T-cell (primary cell): ENCODE results near the gene ERCC4. TPM values are rescaled to one million over a fixed set of nuclear protein-coding genes. Genes with fewer than 3 reads are reported as not detected.

Source experiments
- ATAC-seq, 4 experiments: fragments of 200-7000 bp in 3 of 4; fragments of 150-1000 bp in 1 of 4; cut with Tn5 transposase; replicated peaks in 1 of 4; 1 replicate in 3 of 4; 2 replicates in 1 of 4; pipeline ENCODE4 v1.10.0; 2021; ENCODE audit warnings: moderate library complexity in 3 of 4, mild to moderate bottlenecking in 2 of 4, moderate number of reproducible peaks in 1 of 4
- CTCF ChIA-PET, 2 donors: fragments of 300-600 bp; sonication (Branson Sonifier 250); formaldehyde crosslinking; loops; one replicate each; lab custom pipeline; 2022; ENCODE audit warnings: antibody characterized with exemption in 2 of 2; lab: Charles Lee
- POLR2A ChIA-PET, 2 donors: fragments of 300-600 bp; sonication (Branson Sonifier 250); formaldehyde crosslinking; loops; one replicate each; lab custom pipeline; 2022; ENCODE audit warnings: antibody characterized with exemption in 2 of 2; lab: Charles Lee
- DNase-seq, 35 experiments: peaks; one replicate each; pipeline versions ENCODE4 v3.0.0 to v3.0.0-alpha.2; 2013 to 2023
- H3K27ac ChIP-seq: one replicate; pipeline ENCODE4 v1.5.1; 2013; ENCODE audit warnings: low read length
- H3K27me3 ChIP-seq, 2 experiments: replicated peaks in 1 of 2; 1 replicate in 1 of 2; 2 replicates in 1 of 2; pipeline versions ENCODE4 v1.6.1 to v1.7.0; 2013; ENCODE audit warnings: low read length in 1 of 2, mixed read lengths in 1 of 2; ENCODE audit not compliant: control insufficient read depth in 2 of 2, insufficient read depth in 2 of 2; ENCODE audit errors: extremely low read depth in 1 of 2
- H3K36me3 ChIP-seq, 2 donors: 1 replicate in 1 of 2; 2 replicates in 1 of 2; pipeline versions ENCODE4 v1.6.1 to v1.7.0; 2013; ENCODE audit warnings: low read length in 1 of 2; ENCODE audit not compliant: control insufficient read depth in 2 of 2, insufficient read depth in 1 of 2; ENCODE audit errors: extremely low read depth in 1 of 2
- H3K4me1 ChIP-seq, 2 experiments: 1 replicate in 1 of 2; 2 replicates in 1 of 2; pipeline versions ENCODE4 v1.6.1 to v1.7.0; 2013; ENCODE audit warnings: low read length in 2 of 2, mixed read lengths in 1 of 2; ENCODE audit not compliant: insufficient read depth in 2 of 2, control insufficient read depth in 1 of 2; ENCODE audit errors: extremely low read depth in 1 of 2
- H3K4me3 ChIP-seq, 2 donors: 1 replicate in 1 of 2; 2 replicates in 1 of 2; pipeline versions ENCODE4 v1.5.1 to v1.7.0; 2013; ENCODE audit warnings: mild to moderate bottlenecking in 2 of 2, low read length in 1 of 2, moderate library complexity in 1 of 2; ENCODE audit not compliant: control insufficient read depth in 1 of 2; ENCODE audit errors: extremely low read depth in 1 of 2
- H3K9me3 ChIP-seq: 2 replicates; pipeline ENCODE4 v1.7.0; 2013
- H3K27ac Mint-ChIP-seq, 2 donors: one replicate each; pipeline ENCODE4 v1.8.0; 2020 to 2021; ENCODE audit warnings: mild to moderate bottlenecking in 2 of 2, mixed read lengths in 2 of 2
- H3K27me3 Mint-ChIP-seq, 2 donors: one replicate each; pipeline ENCODE4 v1.8.0; 2021 to 2022; ENCODE audit warnings: mixed read lengths in 2 of 2
- H3K36me3 Mint-ChIP-seq: one replicate; pipeline ENCODE4 v1.8.0; 2021; ENCODE audit warnings: mixed read lengths
- H3K4me1 Mint-ChIP-seq, 3 donors: one replicate each; pipeline ENCODE4 v1.8.0; 2020 to 2022; ENCODE audit warnings: mixed read lengths in 3 of 3, mild to moderate bottlenecking in 1 of 3
- H3K4me3 Mint-ChIP-seq, 3 donors: one replicate each; pipeline ENCODE4 v1.8.0; 2020 to 2022; ENCODE audit warnings: mild to moderate bottlenecking in 3 of 3, mixed read lengths in 3 of 3, moderate library complexity in 3 of 3
- H3K9me3 Mint-ChIP-seq, 3 donors: one replicate each; pipeline ENCODE4 v1.8.0; 2020 to 2022; ENCODE audit warnings: mixed read lengths in 3 of 3
- WGBS: methylation state at CpG from one replicate; pipeline ENCODE4 v1.1.5; 2013; ENCODE audit warnings: missing lambda C conversion rate; ENCODE audit not compliant: insufficient coverage; 5-methylcytosine and 5-hydroxymethylcytosine counted together
- total RNA-seq, 35 experiments: library from RNA in 6 of 35; stranded (reverse) in 6 of 35; fragments of 120-200 nt in 1 of 35; gene quantifications; one replicate each; pipeline versions ENCODE4 v1.2.1 to v1.2.4 and lab custom pipeline; 2013 to 2026

Gene ERCC4
- total RNA-seq, 5 donors from 2014 or later (not counting 1 experiment from before 2014, with no cell fraction given) = 11.6 to 13.7 (median 13.3) TPM

DNA sequence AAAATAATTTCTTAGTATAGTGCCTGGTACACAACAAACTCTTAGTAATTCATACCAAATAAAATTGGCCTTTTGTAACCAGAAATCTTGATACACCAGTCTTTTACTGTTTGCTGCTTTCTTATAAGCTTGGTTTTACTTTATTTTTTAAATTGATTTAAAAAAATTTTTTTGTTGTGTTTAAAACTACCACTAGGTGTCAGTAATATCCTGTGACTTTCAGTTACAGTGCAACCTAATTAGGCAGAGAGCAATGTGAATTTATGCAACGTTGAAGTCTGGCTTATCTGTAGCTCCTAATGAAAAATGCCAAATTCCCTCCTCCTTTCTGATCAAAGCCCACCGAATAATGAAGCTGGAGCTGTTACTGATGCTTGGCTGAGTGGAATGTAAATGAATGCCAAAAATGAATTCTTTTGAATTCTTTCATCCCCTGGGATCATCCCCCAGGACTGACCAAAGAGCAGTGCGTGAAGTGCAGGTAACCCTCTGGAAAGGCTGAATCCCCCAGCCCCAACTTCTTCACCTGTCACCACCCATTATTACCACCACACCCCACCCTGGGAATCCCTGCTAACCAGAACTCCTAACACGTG is 3.8 kb downstream of the ERCC4 start:
- no peak overlapping the region for H3K4me3 ChIP-seq
- ChIA-PET CTCF (interaction anchor here (0.7 to 1.5 kb wide), 9 partner anchors 10 to 707 kb away, joined by 3 to 6 read pairs (median 3); partner anchors contain the start of gene PARN (in 1 of the 2)), POLR2A (interaction anchor here (0.5 to 0.8 kb wide), 2 partner anchors 33 to 298 kb away, joined by 4 to 7 read pairs; no protein-coding TSS in a partner anchor)
- H3K27me3 ChIP-seq = no peaks in the 10 kb centered on the region
- H3K27ac ChIP-seq = no peak overlapping the region
- peaks cover 4 to 17% of the 10 kb centered on the region in 2 experiments for H3K4me1 ChIP-seq
- Mint-ChIP-seq H3K4me3 (no peak overlapping the region), H3K27ac (no peak overlapping the region), H3K36me3 (peaks cover 22% of the 10 kb centered on the region), H3K4me1 (peaks cover 26 to 37% (median 29%) of the 10 kb centered on the region in 3 donors), H3K27me3 (no peaks in the 10 kb centered on the region), H3K9me3 (no peaks in the 10 kb centered on the region)
- no peaks in the 10 kb centered on the region for H3K9me3 ChIP-seq
- peaks cover 0 to 23% of the 10 kb centered on the region in 2 donors for H3K36me3 ChIP-seq
- DNase-seq (peak in 1 of 35 experiments; percentile 65), ATAC-seq (no peak)
- no CpG with 5 or more reads among the region's 4 CpGs for WGBS

DNA sequence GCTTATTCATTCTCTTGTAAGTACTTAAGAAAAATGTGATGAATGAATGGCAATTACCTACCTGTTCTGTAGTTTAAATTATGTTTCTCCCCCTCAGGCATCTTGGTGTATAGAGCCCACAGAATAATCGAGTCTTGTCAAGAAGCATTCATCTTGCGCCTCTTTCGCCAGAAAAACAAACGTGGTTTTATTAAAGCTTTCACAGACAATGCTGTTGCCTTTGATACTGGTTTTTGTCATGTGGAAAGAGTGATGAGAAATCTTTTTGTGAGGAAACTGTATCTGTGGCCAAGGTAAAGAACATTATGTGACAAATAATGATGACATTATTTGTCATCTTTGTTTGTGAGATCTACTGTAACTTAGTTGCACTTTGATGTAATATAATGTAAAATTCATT is 6.5 kb downstream of the ERCC4 start:
- Mint-ChIP-seq H3K36me3 (peaks cover 32% of the 10 kb centered on the region), H3K27ac (no peak overlapping the region), H3K27me3 (no peaks in the 10 kb centered on the region), H3K4me3 (no peak overlapping the region), H3K4me1 (peaks cover 5 to 17% (median 6%) of the 10 kb centered on the region in 3 donors), H3K9me3 (no peaks in the 10 kb centered on the region)
- peaks cover 0 to 29% of the 10 kb centered on the region in 2 donors for H3K36me3 ChIP-seq
- no peak overlapping the region for H3K27ac ChIP-seq
- no peaks in the 10 kb centered on the region for H3K9me3 ChIP-seq
- no peak for DNase-seq
- ChIA-PET POLR2A (no interaction called here), CTCF (no interaction called here)
- H3K4me3 ChIP-seq = no peak overlapping the region
- WGBS = 40% methylated on average over 1 of the region's 4 CpGs
- ATAC-seq = no peak
- no peaks in the 10 kb centered on the region for H3K4me1 ChIP-seq
- H3K27me3 ChIP-seq = no peaks in the 10 kb centered on the region

DNA sequence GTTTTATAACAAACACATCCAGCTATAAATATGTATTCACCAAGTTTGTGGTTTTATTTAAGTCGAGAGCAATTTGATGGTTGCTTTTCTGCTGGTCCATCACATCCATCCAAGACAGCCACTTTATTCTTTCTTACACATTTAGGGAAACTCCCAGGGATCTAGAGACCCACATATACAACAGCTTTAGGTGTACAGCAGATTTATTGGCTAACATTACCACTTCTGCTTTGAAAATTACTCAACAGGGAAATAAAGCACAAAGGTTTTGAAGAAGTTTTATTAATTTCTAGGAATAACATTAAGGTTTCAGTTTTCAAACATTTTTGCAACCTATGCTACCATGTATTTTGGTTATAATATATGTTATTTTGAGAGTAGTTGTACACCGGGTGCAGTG is 6.9 kb downstream of the ERCC4 start:
- H3K27me3 Mint-ChIP-seq = no peaks in the 10 kb centered on the region

DNA sequence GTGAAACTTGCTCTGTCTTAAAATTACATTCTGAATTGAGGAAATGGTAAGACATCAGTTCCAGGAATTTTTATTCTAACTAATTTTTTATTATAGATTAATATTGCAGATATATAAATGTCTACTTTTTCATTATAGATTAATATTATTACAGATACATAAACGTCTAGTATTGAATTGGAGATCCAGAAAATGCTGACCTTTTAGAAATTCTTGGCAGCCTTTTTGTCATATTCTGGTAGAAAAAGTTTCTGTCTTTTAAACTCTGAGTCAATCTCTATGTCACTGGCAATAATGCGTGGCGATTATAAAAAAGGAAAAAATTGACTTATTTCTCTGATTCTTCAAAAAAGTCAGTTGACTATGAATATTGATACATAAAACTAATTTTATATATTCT is 8.7 kb downstream of the ERCC4 start:
- H3K36me3 ChIP-seq = peaks cover 0 to 25% of the 10 kb centered on the region in 2 donors
- DNase-seq (no peak), ATAC-seq (no peak)
- H3K4me3 Mint-ChIP-seq = no peak overlapping the region
- peaks cover 37% of the 10 kb centered on the region for H3K36me3 Mint-ChIP-seq
- peaks cover 7 to 16% (median 8%) of the 10 kb centered on the region in 3 donors for H3K4me1 Mint-ChIP-seq
- ChIA-PET CTCF (no interaction called here), POLR2A (no interaction called here)
- no peaks in the 10 kb centered on the region for H3K27me3 Mint-ChIP-seq
- no peaks in the 10 kb centered on the region for H3K9me3 Mint-ChIP-seq
- no peaks in the 10 kb centered on the region for H3K4me1 ChIP-seq
- H3K27ac ChIP-seq = no peak overlapping the region
- no CpG with 5 or more reads among the region's 3 CpGs for WGBS
- no peaks in the 10 kb centered on the region for H3K27me3 ChIP-seq
- H3K9me3 ChIP-seq = no peaks in the 10 kb centered on the region
- H3K4me3 ChIP-seq = no peak overlapping the region
- H3K27ac Mint-ChIP-seq = no peak overlapping the region

More for the DNA sequence above, 6.9 kb downstream of the ERCC4 start:
- CTCF ChIA-PET = interaction anchor here in 1 of 2 donors (0.5 kb wide), 1 partner anchor 712 kb away, joined by 5 read pairs; no protein-coding TSS in a partner anchor
- Histone ChIP-seq H3K27ac (no peak overlapping the region), H3K27me3 (no peaks in the 10 kb centered on the region), H3K4me1 (no peaks in the 10 kb centered on the region), H3K9me3 (no peaks in the 10 kb centered on the region), H3K4me3 (no peak overlapping the region), H3K36me3 (peaks cover 0 to 30% of the 10 kb centered on the region in 2 donors)
- Mint-ChIP-seq H3K9me3 (no peaks in the 10 kb centered on the region), H3K4me3 (no peak overlapping the region), H3K4me1 (peaks cover 5 to 17% (median 6%) of the 10 kb centered on the region in 3 donors), H3K27ac (no peak overlapping the region), H3K36me3 (peaks cover 32% of the 10 kb centered on the region)
- DNase-seq = no peak
- ATAC-seq = no peak
- 100% methylated on average over 1 of the region's 2 CpGs for WGBS
- POLR2A ChIA-PET = no interaction called here

DNA sequence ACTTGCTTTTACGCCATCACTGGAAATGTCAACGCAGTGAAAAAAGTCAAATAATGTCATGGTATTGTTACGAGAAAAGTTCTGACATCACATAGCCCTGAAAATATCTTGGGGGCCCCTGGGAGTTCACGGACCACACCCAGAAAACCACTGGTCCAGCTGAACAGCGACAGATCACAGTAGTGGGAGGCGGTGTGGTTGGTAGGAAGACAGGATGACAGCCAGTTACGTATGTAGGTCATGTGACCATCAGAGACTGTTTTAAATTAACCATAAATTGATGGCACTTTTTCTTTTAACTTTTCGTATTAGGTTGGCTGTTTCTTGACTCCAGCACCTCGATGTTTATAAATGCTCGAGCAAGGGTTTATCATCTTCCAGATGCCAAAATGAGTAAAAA is 11.9 kb downstream of the ERCC4 start:
- DNase-seq (peak in 2 of 35 experiments; percentile 9 to 16), ATAC-seq (no peak)
- Mint-ChIP-seq H3K27me3 (no peaks in the 10 kb centered on the region), H3K27ac (no peak overlapping the region), H3K36me3 (peaks cover 48% of the 10 kb centered on the region), H3K4me3 (no peak overlapping the region), H3K4me1 (peaks cover 0 to 4% (median 4%) of the 10 kb centered on the region in 3 donors), H3K9me3 (no peaks in the 10 kb centered on the region)
- peaks cover 0 to 30% of the 10 kb centered on the region in 2 donors for H3K36me3 ChIP-seq
- CTCF ChIA-PET = no interaction called here
- POLR2A ChIA-PET = no interaction called here
- WGBS = 100% methylated on average over 2 of the region's 10 CpGs
- no peaks in the 10 kb centered on the region for H3K27me3 ChIP-seq
- H3K4me3 ChIP-seq = no peak overlapping the region
- H3K27ac ChIP-seq = no peak overlapping the region
- no peaks in the 10 kb centered on the region for H3K9me3 ChIP-seq
- no peaks in the 10 kb centered on the region for H3K4me1 ChIP-seq

DNA sequence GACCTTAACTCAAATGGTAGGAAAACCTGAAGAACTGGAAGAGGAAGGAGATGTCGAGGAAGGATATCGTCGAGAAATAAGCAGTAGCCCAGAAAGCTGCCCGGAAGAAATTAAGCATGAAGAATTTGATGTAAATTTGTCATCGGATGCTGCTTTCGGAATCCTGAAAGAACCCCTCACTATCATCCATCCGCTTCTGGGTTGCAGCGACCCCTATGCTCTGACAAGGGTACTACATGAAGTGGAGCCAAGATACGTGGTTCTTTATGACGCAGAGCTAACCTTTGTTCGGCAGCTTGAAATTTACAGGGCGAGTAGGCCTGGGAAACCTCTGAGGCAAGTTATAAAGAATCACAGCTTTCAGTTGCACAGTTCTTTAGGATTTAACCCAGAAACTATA is 15.5 kb downstream of the ERCC4 start:
- H3K4me3 Mint-ChIP-seq = no peak overlapping the region
- ATAC-seq = no peak
- no peak overlapping the region for H3K27ac ChIP-seq
- peaks cover 61% of the 10 kb centered on the region for H3K36me3 Mint-ChIP-seq
- H3K27me3 Mint-ChIP-seq = no peaks in the 10 kb centered on the region
- H3K27me3 ChIP-seq = no peaks in the 10 kb centered on the region
- POLR2A ChIA-PET = no interaction called here
- no peaks in the 10 kb centered on the region for H3K4me1 ChIP-seq
- no peak overlapping the region for H3K4me3 ChIP-seq
- peaks cover 3 to 49% of the 10 kb centered on the region in 2 donors for H3K36me3 ChIP-seq
- H3K4me1 Mint-ChIP-seq = peaks cover 0 to 4% (median 4%) of the 10 kb centered on the region in 3 donors
- WGBS = 90% methylated on average over 6 of the region's 12 CpGs
- no peaks in the 10 kb centered on the region for H3K9me3 ChIP-seq
- peak in 9 of 35 experiments; percentile 4 to 45 (median 12) for DNase-seq
- H3K9me3 Mint-ChIP-seq = no peaks in the 10 kb centered on the region
- no peak overlapping the region for H3K27ac Mint-ChIP-seq
- CTCF ChIA-PET = interaction anchor here in 1 of 2 donors (1.9 kb wide), 1 partner anchor 15 kb away, joined by 6 read pairs; the partner anchor contains the start of gene ERCC4
